Body of pancreas (tissue), 4 donors: ENCODE data around the gene MAP3K5. TPM values are rescaled to one million over a fixed set of nuclear protein-coding genes. Genes with fewer than 3 reads are reported as not detected.
A peak's percentile ranks its signal among the peaks of the same experiment; 100 is the strongest.

Source experiments
- ATAC-seq: fragments of 150-250 bp; one replicate; pipeline ENCODE4 v1.9.1; 2016
- DNase-seq, 4 donors: peaks; one replicate each; pipeline ENCODE4 v3.0.0-alpha.2; 2019
- H3K27ac ChIP-seq, 4 donors: fragments of 200-600 bp; sonication (generic); 1 replicate in 3 of 4; 2 replicates in 1 of 4; pipeline versions ENCODE4 v1.5.1 to v1.6.1; 2016 to 2019; ENCODE audit warnings: mild to moderate bottlenecking in 1 of 4, mixed read lengths in 1 of 4, moderate library complexity in 1 of 4
- H3K27me3 ChIP-seq, 2 donors: fragments of 200-600 bp; sonication (generic); one replicate each; pipeline ENCODE4 v1.6.0; 2016; ENCODE audit warnings: mild to moderate bottlenecking in 1 of 2
- H3K36me3 ChIP-seq, 2 donors: fragments of 200-600 bp; sonication (generic); replicated peaks in 1 of 2; 2 replicates each; pipeline ENCODE4 v1.5.1; 2016; ENCODE audit warnings: low read depth in 2 of 2; ENCODE audit not compliant: insufficient read depth in 1 of 2
- H3K4me1 ChIP-seq: fragments of 200-600 bp; sonication (generic); one replicate; pipeline ENCODE4 v1.6.0; 2016
- H3K4me3 ChIP-seq, 2 donors: fragments of 200-600 bp; sonication (generic); 1 replicate in 1 of 2; 2 replicates in 1 of 2; pipeline ENCODE4 v1.5.1; 2016 to 2019
- H3K9me3 ChIP-seq, 3 donors: fragments of 200-600 bp; sonication (generic); 1 replicate in 2 of 3; 2 replicates in 1 of 3; pipeline ENCODE4 v1.5.1; 2016
- CTCF ChIP-seq, 7 experiments: fragments of 450-650 bp in 4 of 7; fragments of 200-600 bp in 3 of 7; sonication (generic) in 3 of 7; IDR thresholded peaks; one replicate each; pipeline ENCODE4 v1.5.1; 2016 to 2019; ENCODE audit warnings: antibody characterized with exemption in 7 of 7
- POLR2A ChIP-seq, 3 donors: fragments of 450-650 bp; IDR thresholded peaks; one replicate each; pipeline ENCODE4 v1.6.1; 2016; ENCODE audit warnings: antibody characterized with exemption in 3 of 3, mild to moderate bottlenecking in 2 of 3
- WGBS, 2 donors: methylation state at CpG; one replicate each; pipeline ENCODE4 v1.1.5; 2017; 5-methylcytosine and 5-hydroxymethylcytosine counted together
- intact Hi-C: fragments of 100-400 bp; cut with DNase I; formaldehyde crosslinking; loops from one replicate; pipeline ENCODE4 v1.15.1; 2023
- total RNA-seq, 2 donors: library from RNA; depleted of rRNA; stranded (reverse); fragments of >200 nt; gene quantifications; one replicate each; pipeline ENCODE4 v1.1.0, GENCODE V29; 2016

The MAP3K5 gene
- total RNA-seq, 2 donors from 2014 or later = 33.7 to 36.9 TPM

- no peak for DNase-seq
- Histone ChIP-seq H3K9me3 (no peaks in the 10 kb centered on the region), H3K27ac (no peak overlapping the region), H3K27me3 (no peaks in the 10 kb centered on the region), H3K4me3 (no peak overlapping the region), H3K36me3 (peaks cover 0 to 5% of the 10 kb centered on the region in 2 donors), H3K4me1 (peaks cover 53% of the 10 kb centered on the region)
- intact Hi-C loops = no loop called here
- TF ChIP-seq POLR2A (IDR thresholded peaks at IDR 0.05) (no peak), CTCF (IDR thresholded peaks at IDR 0.05) (no peak)
- 50 to 68% methylated on average over 1 of the region's 1 CpG for WGBS, 2 donors
- ATAC-seq = no peak
Observed at GRCh38 chr6:136660727-136661126, 131.6 kb downstream of the MAP3K5 start.

- ATAC-seq (no peak), DNase-seq (no peak)
- no peak overlapping the region for H3K4me3 ChIP-seq
- no peaks in the 10 kb centered on the region for H3K9me3 ChIP-seq
- H3K27ac ChIP-seq = no peak overlapping the region
- TF ChIP-seq POLR2A (IDR thresholded peaks at IDR 0.05) (no peak), CTCF (IDR thresholded peaks at IDR 0.05) (no peak)
- 83 to 96% methylated on average over 6 of the region's 6 CpGs for WGBS, 2 donors
- H3K4me1 ChIP-seq = peaks cover 60% of the 10 kb centered on the region
- no peaks in the 10 kb centered on the region for H3K27me3 ChIP-seq
- peaks cover 0 to 5% of the 10 kb centered on the region in 2 donors for H3K36me3 ChIP-seq
- intact Hi-C loops = no loop called here
Observed at GRCh38 chr6:136659991-136660499, 132.2 kb downstream of the MAP3K5 start.

GRCh38 chr6:136658711-136659110 is 133.6 kb downstream of the MAP3K5 start:
- no peak overlapping the region for H3K27ac ChIP-seq
- no peaks in the 10 kb centered on the region for H3K27me3 ChIP-seq
- 70 to 80% methylated on average over 2 of the region's 2 CpGs for WGBS, 2 donors
- intact Hi-C loops = no loop called here
- peaks cover 59% of the 10 kb centered on the region for H3K4me1 ChIP-seq
- TF ChIP-seq POLR2A (IDR thresholded peaks at IDR 0.05) (no peak), CTCF (IDR thresholded peaks at IDR 0.05) (no peak)
- no peak overlapping the region for H3K4me3 ChIP-seq
- DNase-seq = no peak
- H3K36me3 ChIP-seq = peaks cover 0 to 5% of the 10 kb centered on the region in 2 donors
- H3K9me3 ChIP-seq = no peaks in the 10 kb centered on the region
- no peak for ATAC-seq

- WGBS, 2 donors = 51 to 60% methylated on average over 4 of the region's 4 CpGs
- Histone ChIP-seq H3K4me1 (peaks cover 59% of the 10 kb centered on the region), H3K36me3 (peaks cover 0 to 5% of the 10 kb centered on the region in 2 donors), H3K27me3 (no peaks in the 10 kb centered on the region), H3K9me3 (no peaks in the 10 kb centered on the region), H3K27ac (peak overlapping the region in 2 of 4 donors; percentile 17 to 30), H3K4me3 (no peak overlapping the region)
- ATAC-seq (no peak), DNase-seq (no peak)
- TF ChIP-seq CTCF (IDR thresholded peaks at IDR 0.05) = no peak
- TF ChIP-seq POLR2A (IDR thresholded peaks at IDR 0.05) = no peak
- intact Hi-C loops = no loop called here
Observed at GRCh38 chr6:136657666-136658065, 134.6 kb downstream of the MAP3K5 start.

DNA sequence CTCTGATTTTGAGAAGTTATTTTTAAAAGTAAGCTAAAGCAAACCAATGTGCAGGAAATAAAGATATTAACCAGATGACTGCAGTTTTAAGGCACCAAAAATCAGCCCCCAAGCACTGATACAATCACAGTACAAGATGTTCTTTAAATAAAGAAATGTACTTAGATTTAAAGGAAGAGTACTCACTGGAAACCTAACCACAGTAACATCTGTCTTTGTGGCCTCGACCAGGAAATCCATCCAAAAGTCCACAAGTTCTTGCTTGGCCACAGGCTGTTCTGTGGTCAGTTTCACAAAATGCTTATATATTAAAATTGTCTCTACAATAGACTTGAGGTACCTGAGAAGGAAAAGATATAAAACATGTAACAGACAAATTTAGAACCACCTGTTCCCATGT is 136.2 kb downstream of the MAP3K5 start:
- H3K4me3 ChIP-seq = no peak overlapping the region
- H3K9me3 ChIP-seq = no peaks in the 10 kb centered on the region
- WGBS, 2 donors = 53 to 77% methylated on average over 1 of the region's 1 CpG
- H3K27ac ChIP-seq = peak overlapping the region in 2 of 4 donors; percentile 1 to 23
- ATAC-seq (no peak), DNase-seq (no peak)
- intact Hi-C loops = no loop called here
- TF ChIP-seq CTCF (IDR thresholded peaks at IDR 0.05) (no peak), POLR2A (IDR thresholded peaks at IDR 0.05) (no peak)
- peaks cover 0 to 7% of the 10 kb centered on the region in 2 donors for H3K36me3 ChIP-seq
- peaks cover 57% of the 10 kb centered on the region for H3K4me1 ChIP-seq
- no peaks in the 10 kb centered on the region for H3K27me3 ChIP-seq
